ENCODE measurements around the gene HCN4. TPM values are rescaled to one million over a fixed set of nuclear protein-coding genes. Genes with fewer than 3 reads are reported as not detected.

Gene HCN4
- total and polyA plus RNA-seq, 2 of the 8 experiments (the other 6 are each of a cell fraction or from before 2014, with no cell fraction given): 3.7 to 8.5 TPM

GRCh38 chr15:73349191-73349590, 19.6 kb downstream of the HCN4 start:
- Histone ChIP-seq H4K20me1 (replicated peaks in 1 of 2; ENCODE audit: control insufficient read depth in 1 of 2, insufficient read depth in 2 of 2, low read length in 2 of 2) (peaks cover 26 to 38% of the 10 kb centered on the region in 2 experiments), H2BK20ac (ENCODE audit: low read length) (no peak overlapping the region), H4K8ac (ENCODE audit: extremely low read depth, insufficient read depth, low read length) (no peak overlapping the region), H2BK5ac (ENCODE audit: low read depth, low read length) (no peak overlapping the region), H2AFZ (ENCODE audit: low read length) (no peak overlapping the region), H3K23me2 (ENCODE audit: low read depth, low read length) (no peaks in the 10 kb centered on the region), H3K56ac (replicated peaks; ENCODE audit: insufficient read length, low read depth, low read length) (no peak overlapping the region), H3K27ac (ENCODE audit: low read depth, low read length) (no peak overlapping the region), H3K27me3 (replicated peaks in 1 of 4; ENCODE audit: control insufficient read depth in 3 of 4, extremely low read depth in 1 of 4, insufficient read depth in 3 of 4, low read length in 3 of 4) (no peaks in the 10 kb centered on the region), H3K4me1 (replicated peaks in 1 of 4; ENCODE audit: control insufficient read depth in 3 of 4, insufficient read depth in 4 of 4, low read length in 3 of 4) (peaks cover 3 to 23% (median 7%) of the 10 kb centered on the region in 4 experiments), H4K91ac (replicated peaks; ENCODE audit: insufficient read length, low read length) (no peak overlapping the region), H3K79me2 (ENCODE audit: control insufficient read depth in 1 of 2, insufficient read depth in 2 of 2, low read length in 2 of 2) (peaks cover 0 to 80% of the 10 kb centered on the region in 2 experiments; a peak in 2 of 4 replicates), H3K36me3 (ENCODE audit: control insufficient read depth in 2 of 4, insufficient read depth in 4 of 4, low read length in 3 of 4) (no peaks in the 10 kb centered on the region), H4K5ac (ENCODE audit: insufficient read length, low read depth, low read length) (no peak overlapping the region), H3K4me2 (ENCODE audit: insufficient read depth in 1 of 2, low read depth in 2 of 2, low read length in 2 of 2) (no peak overlapping the region), H3K9ac (replicated peaks in 1 of 4; ENCODE audit: extremely low read depth in 1 of 4, low read depth in 3 of 4, low read length in 3 of 4) (no peak overlapping the region), H3K79me1 (ENCODE audit: low read depth, low read length) (peaks cover 16% of the 10 kb centered on the region), H2BK120ac (replicated peaks; ENCODE audit: low read depth, low read length) (no peak overlapping the region), H3K14ac (ENCODE audit: insufficient read length) (no peak overlapping the region), H3K4me3 (ENCODE audit: extremely low read depth in 1 of 4, insufficient read depth in 2 of 4, low read depth in 3 of 4, low read length in 4 of 4) (no peak overlapping the region), H3K18ac (ENCODE audit: extremely low read depth, low read length) (no peak overlapping the region), H2BK15ac (ENCODE audit: low read length) (no peak overlapping the region), H2BK12ac (ENCODE audit: low read depth, low read length) (0 out of 2 replicates have a peak overlapping the region, but pooled peaks have one; percentile 33), H3K23ac (ENCODE audit: insufficient read length) (no peak overlapping the region), H3K9me3 (ENCODE audit: insufficient read depth in 2 of 2, low read depth in 1 of 2, low read length in 1 of 2) (no peaks in the 10 kb centered on the region), H2AK5ac (ENCODE audit: low read depth, low read length) (no peak overlapping the region), H3K4ac (replicated peaks; ENCODE audit: insufficient read length, low read depth, low read length) (no peak overlapping the region)
- FAIRE-seq (no peak), DNase-seq (ENCODE audit: low read depth in 1 of 2, low spot score in 2 of 2) (no peak)
- TF ChIP-seq, protein P1, sequence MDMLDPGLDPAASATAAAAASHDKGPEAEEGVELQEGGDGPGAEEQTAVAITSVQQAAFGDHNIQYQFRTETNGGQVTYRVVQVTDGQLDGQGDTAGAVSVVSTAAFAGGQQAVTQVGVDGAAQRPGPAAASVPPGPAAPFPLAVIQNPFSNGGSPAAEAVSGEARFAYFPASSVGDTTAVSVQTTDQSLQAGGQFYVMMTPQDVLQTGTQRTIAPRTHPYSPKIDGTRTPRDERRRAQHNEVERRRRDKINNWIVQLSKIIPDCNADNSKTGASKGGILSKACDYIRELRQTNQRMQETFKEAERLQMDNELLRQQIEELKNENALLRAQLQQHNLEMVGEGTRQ (IDR thresholded peaks at IDR 0.05; ENCODE audit: low read length): no peak
- TF ChIP-seq KDM1A (IDR thresholded peaks at IDR 0.05; ENCODE audit: borderline replicate concordance, low read length) (peak; percentile 77; the same call in 1 of the 2 replicates), BRCA1 (IDR thresholded peaks at IDR 0.05; ENCODE audit: low read depth, low read length) (no peak), NRF1 (IDR thresholded peaks at IDR 0.05; ENCODE audit: low read depth, low read length) (no peak)
- CTCF ChIA-PET (ENCODE audit: partially characterized antibody): interaction anchor here (0.6 to 2.4 kb wide), 6 partner anchors 17 to 115 kb away, joined by 3 to 10 read pairs (median 3); partner anchors contain the start of gene HCN4
- POLR2A ChIA-PET (ENCODE audit: partially characterized antibody): interaction anchor here (1.3 kb wide), 1 partner anchor 38 kb away, joined by 5 read pairs; no protein-coding TSS in a partner anchor
